ENCODE data around the gene KNDC1.

DNA sequence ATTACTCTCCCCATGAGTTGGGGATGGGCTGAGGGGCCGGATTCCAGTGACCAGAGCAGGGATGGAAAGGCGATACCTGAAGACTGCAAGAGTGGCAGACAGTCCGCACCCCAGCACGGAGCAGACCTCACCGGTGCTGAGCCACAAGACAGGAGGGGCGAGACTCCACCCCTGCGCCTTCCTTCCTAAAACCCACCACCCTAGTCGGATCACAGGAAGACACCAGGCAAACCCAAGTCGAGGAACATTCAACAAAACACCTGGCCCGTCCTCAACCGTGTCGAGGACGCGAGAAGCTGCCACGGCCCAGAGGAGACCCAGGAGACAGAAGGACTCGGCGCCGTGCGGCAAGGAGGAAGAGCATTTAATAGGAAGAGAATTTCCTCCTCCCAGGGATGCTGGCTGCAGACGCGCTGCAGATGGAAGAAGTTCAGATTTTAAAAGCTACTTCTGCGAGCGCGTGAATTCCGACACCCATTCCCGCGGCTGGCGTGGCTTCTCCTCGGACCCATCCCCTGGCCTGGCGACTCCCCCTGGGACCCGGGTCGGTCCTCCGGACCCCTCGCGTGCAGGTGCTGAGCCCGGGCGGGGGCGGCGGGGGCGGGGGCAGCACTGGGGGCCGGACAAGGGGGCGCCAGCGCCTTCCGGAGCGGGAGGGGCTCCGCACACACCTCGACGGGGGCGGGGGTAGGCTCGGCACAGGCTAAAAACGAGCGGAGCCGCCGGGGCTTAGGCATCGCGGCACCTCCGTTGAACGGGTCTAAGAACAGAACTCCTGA lies 69.4 kb downstream of the KNDC1 start:
- TF ChIP-seq, protein P1, sequence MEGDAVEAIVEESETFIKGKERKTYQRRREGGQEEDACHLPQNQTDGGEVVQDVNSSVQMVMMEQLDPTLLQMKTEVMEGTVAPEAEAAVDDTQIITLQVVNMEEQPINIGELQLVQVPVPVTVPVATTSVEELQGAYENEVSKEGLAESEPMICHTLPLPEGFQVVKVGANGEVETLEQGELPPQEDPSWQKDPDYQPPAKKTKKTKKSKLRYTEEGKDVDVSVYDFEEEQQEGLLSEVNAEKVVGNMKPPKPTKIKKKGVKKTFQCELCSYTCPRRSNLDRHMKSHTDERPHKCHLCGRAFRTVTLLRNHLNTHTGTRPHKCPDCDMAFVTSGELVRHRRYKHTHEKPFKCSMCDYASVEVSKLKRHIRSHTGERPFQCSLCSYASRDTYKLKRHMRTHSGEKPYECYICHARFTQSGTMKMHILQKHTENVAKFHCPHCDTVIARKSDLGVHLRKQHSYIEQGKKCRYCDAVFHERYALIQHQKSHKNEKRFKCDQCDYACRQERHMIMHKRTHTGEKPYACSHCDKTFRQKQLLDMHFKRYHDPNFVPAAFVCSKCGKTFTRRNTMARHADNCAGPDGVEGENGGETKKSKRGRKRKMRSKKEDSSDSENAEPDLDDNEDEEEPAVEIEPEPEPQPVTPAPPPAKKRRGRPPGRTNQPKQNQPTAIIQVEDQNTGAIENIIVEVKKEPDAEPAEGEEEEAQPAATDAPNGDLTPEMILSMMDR (optimal IDR thresholded peaks at IDR 0.05 in 1 of 3, IDR thresholded peaks at IDR 0.05 in 1 of 3, conservative IDR thresholded peaks at IDR 0.05 in 1 of 3; ENCODE audit: extremely low read depth in 1 of 3, insufficient read depth in 2 of 3, low read length in 3 of 3): no peak
- peak; percentile 97 for TF ChIP-seq EZH2 (IDR thresholded peaks at IDR 0.05; ENCODE audit: low read length)
